AG08396 (cell line): ENCODE data around the gene PDSS2.
A peak's percentile ranks its signal among the peaks of the same experiment; 100 is the strongest.

Experiments used
- DNase-seq: peaks from one replicate; pipeline ENCODE4 v3.0.0; 2012; ENCODE audit warnings: low spot score, mixed read lengths

PDSS2 gene

DNA sequence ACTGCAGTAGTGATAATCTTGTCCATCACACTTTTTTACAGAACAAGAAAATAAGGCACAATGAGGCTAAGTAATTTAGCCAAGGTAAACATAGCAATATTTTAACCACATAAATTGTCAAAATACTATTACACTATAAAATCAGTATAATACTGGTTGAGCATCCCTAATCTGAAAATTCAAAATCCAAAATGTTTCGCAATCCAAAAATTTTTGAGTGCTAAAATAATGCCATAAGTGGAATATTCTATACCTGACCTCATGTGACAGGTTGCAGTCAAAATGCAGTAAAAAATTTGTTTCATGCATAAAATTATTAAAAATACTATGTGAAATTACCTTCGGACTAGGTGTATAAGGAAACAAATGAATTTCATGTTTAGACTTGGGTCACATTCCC is 101.5 kb downstream of the PDSS2 start:
- no peak for DNase-seq

GRCh38 chr6:107357031-107357430 is 102.3 kb downstream of the PDSS2 start:
- DNase-seq: no peak

- no peak for DNase-seq
Measured at GRCh38 chr6:107355659-107356058, 103.7 kb downstream of the PDSS2 start.

- no peak for DNase-seq
Measured at GRCh38 chr6:107354451-107354850, 104.9 kb downstream of the PDSS2 start.

DNA sequence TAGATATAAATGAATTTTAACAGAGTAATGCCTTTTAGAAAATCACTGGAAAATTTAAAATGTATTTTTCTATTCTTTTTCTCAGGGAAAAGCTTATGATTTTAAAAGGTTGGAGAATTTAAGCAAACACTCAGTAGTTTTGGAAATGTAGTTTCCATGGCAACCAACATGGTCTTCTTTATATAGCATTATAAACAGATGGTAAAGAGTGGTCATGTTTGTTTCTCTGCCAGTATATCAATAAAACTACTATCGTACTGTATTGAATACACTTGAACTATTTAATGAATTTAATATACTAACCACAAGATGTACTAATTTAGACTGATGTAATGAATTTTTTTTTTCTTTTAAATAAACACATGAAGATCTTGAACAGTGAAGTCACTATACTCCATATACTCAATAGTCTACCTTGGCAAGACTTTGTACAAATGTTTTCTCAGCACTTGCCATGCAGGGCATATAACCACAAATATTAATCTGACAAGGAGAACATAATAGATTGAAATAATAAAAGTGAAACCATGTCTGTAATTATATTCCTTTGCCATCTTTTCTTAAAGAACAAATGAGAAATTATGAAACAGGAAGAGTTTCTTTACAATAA is 105.5 kb downstream of the PDSS2 start:
- no peak for DNase-seq

DNA sequence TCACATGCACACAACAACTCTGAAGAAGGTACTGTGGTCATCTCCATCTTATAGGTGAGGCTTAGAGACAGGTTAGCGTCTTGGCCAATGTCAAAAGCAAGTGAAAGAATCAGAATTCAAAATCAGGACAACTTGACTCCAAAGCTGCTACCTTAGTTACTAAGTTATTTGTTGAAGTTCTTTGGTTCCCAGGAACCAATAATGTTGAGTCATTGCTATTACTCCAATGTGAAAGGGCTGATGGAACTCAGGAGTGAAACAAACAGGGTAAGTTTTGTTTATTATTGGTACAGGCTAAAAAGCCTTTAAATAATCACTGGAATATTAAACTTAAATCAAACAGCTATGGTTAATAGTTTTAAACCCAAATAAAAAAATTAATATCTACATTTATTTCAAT is 111.1 kb downstream of the PDSS2 start:
- no peak for DNase-seq

DNA sequence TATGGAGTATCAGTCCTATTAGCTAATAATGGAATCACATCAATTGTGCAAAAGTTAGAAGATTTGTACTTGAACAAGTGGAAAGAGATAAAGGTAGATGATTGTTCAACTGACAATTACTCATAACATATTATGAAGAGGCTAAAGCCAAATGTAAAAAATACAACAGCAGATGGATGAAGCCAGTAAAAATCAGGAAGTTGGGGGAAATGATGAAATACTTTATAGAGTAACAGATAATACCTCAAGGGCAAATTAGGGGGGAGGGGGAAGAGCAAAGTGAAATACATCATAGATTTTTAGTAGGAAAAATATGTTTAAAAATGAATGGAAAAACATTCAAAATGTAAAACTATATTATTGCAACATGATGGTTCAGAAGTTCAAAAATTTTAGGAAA is 114.0 kb downstream of the PDSS2 start:
- DNase-seq: no peak

- no peak for DNase-seq
Measured at GRCh38 chr6:107344981-107345380, 114.4 kb downstream of the PDSS2 start.

DNA sequence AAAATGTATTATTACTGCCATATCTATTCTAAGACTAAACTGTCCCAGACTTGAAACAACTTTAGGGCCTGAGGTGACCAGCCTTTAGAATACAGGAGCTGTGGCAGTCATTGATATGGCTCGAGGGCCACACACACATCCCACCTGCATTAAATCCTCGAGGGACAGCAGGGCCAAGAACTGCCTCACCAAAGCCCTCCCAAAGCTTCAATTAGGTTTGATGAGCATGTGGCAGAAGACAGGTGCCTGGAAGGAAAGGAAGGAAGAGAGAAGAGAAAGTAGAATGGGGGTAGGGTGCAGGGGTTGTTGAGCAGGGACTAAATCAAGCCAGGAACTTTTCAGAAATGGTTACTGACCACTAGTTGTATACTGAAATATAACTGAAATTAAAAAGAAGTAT is 115.0 kb downstream of the PDSS2 start:
- DNase-seq: no peak

- no peak for DNase-seq
Measured at GRCh38 chr6:107342144-107342543, 117.2 kb downstream of the PDSS2 start.

- no peak for DNase-seq
Measured at GRCh38 chr6:107340881-107341280, 118.5 kb downstream of the PDSS2 start.

GRCh38 chr6:107337191-107337741 is 122.1 kb downstream of the PDSS2 start:
- no peak for DNase-seq

- DNase-seq: no peak
Measured at GRCh38 chr6:107334026-107334425, 125.3 kb downstream of the PDSS2 start.

DNA sequence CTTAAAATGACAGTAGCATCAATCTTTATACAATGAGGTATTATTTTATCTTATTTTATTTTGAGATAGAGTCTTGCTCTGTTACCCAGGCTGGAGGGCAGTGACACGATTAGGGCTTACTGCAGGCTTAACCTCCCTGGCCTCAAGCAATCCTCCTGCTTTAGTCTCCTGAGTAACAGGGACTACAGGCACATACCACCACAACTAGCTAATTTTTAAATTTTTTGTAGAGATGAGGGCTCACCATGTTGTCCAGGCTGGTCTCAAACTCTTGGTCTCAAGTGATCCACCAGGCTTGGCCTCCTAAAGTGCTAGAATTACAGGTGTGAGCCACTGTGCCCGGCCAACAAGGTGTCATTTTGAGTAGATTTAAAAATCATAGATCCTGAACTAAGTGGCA is 125.9 kb downstream of the PDSS2 start:
- DNase-seq: no peak

- DNase-seq: no peak
Measured at GRCh38 chr6:107331409-107332386, 127.7 kb downstream of the PDSS2 start.

DNA sequence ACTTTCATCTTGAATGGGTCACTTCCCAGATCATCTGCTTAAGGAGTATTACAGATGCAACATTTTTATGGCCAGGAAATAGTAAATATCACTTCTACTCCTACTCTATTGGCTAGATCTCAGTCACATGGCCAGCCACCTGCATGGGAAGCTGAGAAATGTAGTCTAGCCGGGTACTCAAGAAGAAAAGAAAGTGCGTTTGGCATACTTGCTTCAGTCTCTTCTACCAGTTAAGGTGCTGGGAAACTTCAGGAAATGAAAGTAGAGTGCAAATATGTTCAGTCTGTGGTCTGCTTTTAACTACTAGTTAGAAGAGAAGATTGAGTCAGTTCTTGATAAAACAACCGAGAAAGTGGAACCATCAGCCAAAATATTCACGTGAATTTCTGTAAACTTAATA is 129.2 kb downstream of the PDSS2 start:
- no peak for DNase-seq

DNA sequence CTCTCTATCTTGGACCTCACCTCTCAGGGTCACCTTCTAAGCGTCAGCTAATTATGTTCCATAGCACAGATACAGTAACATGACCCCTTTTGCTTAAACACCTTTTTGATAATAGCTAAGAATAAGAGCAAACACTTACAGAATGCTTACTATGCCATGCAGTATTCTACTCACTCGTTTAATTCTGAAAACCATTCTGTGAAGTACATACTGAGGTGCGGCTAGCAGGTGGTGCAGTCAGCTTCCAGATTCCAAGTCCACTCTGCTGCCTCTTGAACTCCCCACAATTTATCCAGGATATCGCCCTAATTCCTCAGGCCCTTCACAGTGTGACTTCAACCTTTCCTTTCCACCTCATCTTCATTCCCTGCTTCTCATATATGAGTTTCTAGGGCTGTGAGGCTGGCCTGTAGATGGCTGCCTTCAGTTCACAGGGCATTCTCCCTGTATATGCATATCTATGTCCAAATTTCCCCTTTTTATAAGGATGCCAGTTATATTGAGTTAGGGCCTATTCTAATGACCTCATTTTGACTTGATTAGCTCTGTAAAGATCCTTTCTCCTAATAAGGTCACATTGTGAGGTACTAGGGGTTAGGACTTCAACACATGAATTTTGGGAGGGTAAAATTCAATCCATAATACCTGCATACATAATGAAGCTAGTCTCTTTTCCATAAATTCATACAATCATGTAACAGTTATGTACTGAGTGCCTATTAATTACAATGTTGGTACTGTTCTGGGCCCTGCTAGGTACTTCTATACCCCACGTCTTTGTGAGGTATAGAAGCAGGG is 130.1 kb downstream of the PDSS2 start:
- no peak for DNase-seq

DNA sequence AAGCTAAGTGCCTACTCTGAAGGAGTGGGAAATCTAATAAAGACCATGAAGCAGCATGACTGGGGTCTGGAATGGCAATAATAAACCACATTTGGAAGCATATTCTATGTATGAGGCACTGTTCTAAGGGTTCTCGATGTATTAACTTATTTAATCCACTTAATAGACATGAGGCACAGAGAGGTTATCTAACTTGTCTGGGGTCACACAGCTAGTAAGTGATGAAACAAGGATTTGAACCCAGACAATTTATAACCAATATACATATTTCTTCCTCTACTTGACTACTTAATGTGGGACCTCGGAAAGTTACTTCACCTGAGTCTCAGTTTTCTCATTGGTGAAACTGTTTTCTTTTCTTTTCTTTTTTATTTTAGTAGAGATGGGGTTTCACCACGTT is 131.3 kb downstream of the PDSS2 start:
- DNase-seq: no peak

DNA sequence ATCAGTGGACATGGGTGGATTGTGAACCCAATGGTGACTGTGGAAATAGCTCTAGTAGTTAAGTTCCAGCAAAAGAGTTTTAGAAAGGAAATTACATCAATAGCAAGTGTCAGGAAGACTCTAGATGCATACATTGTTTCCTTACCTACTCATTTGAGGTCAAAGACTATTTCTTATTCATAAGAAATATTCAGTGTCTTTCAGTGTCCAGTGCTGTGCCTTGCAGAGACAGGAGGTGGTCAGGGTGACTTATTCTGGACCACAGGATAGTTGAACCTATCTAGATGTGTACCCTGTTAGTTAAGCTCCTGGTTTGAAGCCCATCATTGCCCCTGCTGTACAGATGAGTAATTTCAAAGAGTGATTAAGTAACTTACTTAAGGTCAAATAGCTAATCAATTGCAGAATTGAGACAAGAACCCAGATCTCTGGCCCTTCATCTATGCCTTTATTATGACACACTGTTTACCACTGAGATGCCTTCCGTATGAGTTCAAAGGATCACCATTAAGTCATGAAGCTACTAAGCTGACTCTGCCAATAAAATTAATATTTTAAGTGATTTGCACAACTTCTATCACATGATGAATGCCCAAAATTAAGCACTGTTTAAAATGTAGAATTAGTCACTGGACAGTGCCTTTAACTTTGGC is 136.1 kb downstream of the PDSS2 start:
- DNase-seq: peak; percentile 24

DNA sequence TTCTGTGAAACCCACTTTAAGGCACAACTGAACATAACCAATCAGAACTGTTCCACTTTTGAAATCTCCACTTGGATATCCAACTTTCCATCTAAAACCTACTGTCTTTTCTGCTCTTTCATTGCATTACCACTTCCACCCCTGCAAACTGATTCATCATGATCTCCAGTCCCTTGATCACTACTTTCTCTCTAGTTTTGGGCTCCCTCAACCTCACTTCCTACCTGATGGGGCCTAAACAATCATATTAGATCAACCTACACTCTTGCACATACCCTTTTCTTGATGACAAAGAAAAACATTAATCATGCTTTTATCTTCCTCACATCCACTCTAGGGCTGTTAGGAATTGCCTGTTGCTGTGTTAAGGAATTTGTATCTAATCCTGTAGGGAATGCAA is 137.6 kb downstream of the PDSS2 start:
- DNase-seq: no peak

- no peak for DNase-seq
Measured at GRCh38 chr6:107319906-107320530, 139.3 kb downstream of the PDSS2 start.
